Measurements from ENCODE around the gene ADORA2A.

The ADORA2A gene

GRCh38 chr22:24414984-24415945 lies 12.1 kb upstream of the ADORA2A start:
- TF ChIP-seq NFIC (IDR thresholded peaks at IDR 0.05) (no peak), YY1 (IDR thresholded peaks at IDR 0.05; ENCODE audit: low read depth) (no peak), FOXM1 (IDR thresholded peaks at IDR 0.05; ENCODE audit: borderline replicate concordance, low read depth) (no peak), RAD21 (IDR thresholded peaks at IDR 0.05; ENCODE audit: low read depth) (no peak), CEBPB (IDR thresholded peaks at IDR 0.05) (no peak), EP300 (IDR thresholded peaks at IDR 0.05; ENCODE audit: borderline replicate concordance) (no peak)
- TF ChIP-seq, protein P1, sequence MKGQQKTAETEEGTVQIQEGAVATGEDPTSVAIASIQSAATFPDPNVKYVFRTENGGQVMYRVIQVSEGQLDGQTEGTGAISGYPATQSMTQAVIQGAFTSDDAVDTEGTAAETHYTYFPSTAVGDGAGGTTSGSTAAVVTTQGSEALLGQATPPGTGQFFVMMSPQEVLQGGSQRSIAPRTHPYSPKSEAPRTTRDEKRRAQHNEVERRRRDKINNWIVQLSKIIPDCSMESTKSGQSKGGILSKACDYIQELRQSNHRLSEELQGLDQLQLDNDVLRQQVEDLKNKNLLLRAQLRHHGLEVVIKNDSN (IDR thresholded peaks at IDR 0.05) = no peak
- TF ChIP-seq, protein P2, sequence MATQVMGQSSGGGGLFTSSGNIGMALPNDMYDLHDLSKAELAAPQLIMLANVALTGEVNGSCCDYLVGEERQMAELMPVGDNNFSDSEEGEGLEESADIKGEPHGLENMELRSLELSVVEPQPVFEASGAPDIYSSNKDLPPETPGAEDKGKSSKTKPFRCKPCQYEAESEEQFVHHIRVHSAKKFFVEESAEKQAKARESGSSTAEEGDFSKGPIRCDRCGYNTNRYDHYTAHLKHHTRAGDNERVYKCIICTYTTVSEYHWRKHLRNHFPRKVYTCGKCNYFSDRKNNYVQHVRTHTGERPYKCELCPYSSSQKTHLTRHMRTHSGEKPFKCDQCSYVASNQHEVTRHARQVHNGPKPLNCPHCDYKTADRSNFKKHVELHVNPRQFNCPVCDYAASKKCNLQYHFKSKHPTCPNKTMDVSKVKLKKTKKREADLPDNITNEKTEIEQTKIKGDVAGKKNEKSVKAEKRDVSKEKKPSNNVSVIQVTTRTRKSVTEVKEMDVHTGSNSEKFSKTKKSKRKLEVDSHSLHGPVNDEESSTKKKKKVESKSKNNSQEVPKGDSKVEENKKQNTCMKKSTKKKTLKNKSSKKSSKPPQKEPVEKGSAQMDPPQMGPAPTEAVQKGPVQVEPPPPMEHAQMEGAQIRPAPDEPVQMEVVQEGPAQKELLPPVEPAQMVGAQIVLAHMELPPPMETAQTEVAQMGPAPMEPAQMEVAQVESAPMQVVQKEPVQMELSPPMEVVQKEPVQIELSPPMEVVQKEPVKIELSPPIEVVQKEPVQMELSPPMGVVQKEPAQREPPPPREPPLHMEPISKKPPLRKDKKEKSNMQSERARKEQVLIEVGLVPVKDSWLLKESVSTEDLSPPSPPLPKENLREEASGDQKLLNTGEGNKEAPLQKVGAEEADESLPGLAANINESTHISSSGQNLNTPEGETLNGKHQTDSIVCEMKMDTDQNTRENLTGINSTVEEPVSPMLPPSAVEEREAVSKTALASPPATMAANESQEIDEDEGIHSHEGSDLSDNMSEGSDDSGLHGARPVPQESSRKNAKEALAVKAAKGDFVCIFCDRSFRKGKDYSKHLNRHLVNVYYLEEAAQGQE (IDR thresholded peaks at IDR 0.05; ENCODE audit: low read depth) = no peak

DNA sequence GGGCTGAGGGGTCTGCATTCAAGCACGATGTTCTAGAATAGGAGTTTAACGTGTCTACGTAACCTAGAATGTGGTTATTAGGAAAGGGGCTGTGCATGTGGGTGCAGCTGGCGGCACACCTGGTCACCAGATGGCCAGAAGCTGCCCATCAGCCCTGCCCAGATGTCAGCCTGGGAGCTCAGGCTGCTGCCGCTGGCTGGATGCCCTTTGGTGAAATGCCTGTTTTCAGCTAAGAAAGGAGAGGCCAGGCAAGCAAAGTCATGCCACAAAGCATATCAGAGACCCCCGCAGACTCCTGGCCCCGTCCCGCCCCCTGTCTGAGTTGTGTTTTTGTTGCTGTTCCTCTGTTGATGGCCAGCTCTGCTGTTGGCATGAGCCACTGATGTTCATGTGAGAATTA lies 11.3 kb upstream of the ADORA2A start:
- TF ChIP-seq CREB1 (IDR thresholded peaks at IDR 0.05; ENCODE audit: low read depth) = no peak
- TF ChIP-seq NFIC (IDR thresholded peaks at IDR 0.05) = no peak
- TF ChIP-seq FOXM1 (IDR thresholded peaks at IDR 0.05; ENCODE audit: borderline replicate concordance, low read depth) = no peak
- no peak for TF ChIP-seq TAF1 (IDR thresholded peaks at IDR 0.05; ENCODE audit: low read depth)

GRCh38 chr22:24416611-24417010 lies 10.8 kb upstream of the ADORA2A start:
- TF ChIP-seq YY1 (IDR thresholded peaks at IDR 0.05; ENCODE audit: low read depth) (no peak), EP300 (IDR thresholded peaks at IDR 0.05; ENCODE audit: borderline replicate concordance) (no peak), NFIC (IDR thresholded peaks at IDR 0.05) (no peak), TCF12 (IDR thresholded peaks at IDR 0.05; ENCODE audit: low read depth) (no peak), TAF1 (IDR thresholded peaks at IDR 0.05; ENCODE audit: low read depth) (no peak), FOXM1 (IDR thresholded peaks at IDR 0.05; ENCODE audit: borderline replicate concordance, low read depth) (no peak), CREB1 (IDR thresholded peaks at IDR 0.05; ENCODE audit: low read depth) (no peak), TEAD4 (IDR thresholded peaks at IDR 0.05) (no peak), RAD21 (IDR thresholded peaks at IDR 0.05; ENCODE audit: low read depth) (no peak), CEBPB (IDR thresholded peaks at IDR 0.05) (no peak), ZBTB7A (IDR thresholded peaks at IDR 0.05; ENCODE audit: low read depth) (no peak)
- TF ChIP-seq, protein P3, sequence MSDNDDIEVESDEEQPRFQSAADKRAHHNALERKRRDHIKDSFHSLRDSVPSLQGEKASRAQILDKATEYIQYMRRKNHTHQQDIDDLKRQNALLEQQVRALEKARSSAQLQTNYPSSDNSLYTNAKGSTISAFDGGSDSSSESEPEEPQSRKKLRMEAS (IDR thresholded peaks at IDR 0.05) = no peak
- TF ChIP-seq, protein P2 (IDR thresholded peaks at IDR 0.05; ENCODE audit: low read depth) = no peak
- TF ChIP-seq, protein P1 (IDR thresholded peaks at IDR 0.05) = no peak

DNA sequence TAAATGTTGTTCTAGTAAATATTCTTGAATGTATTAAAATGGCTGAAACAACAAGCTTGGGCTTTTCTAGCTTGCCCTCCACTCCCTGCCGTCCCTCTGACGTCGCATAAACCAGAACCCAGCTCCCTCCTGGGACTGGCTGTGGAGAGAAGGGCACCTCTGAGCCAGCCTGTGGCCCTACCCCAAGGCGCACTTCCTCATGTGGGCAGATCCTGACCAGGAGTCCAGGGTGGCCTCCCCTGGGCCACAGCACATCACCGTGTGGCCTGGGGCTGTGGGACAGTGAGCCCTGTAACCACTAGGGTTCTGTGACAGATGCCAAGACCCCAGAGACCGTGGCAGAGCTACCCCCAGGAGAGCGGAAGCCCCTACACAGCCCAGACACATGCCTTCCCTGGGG lies 10.2 kb upstream of the ADORA2A start:
- TF ChIP-seq CEBPB (IDR thresholded peaks at IDR 0.05) (no peak), RAD21 (IDR thresholded peaks at IDR 0.05; ENCODE audit: low read depth) (no peak), EP300 (IDR thresholded peaks at IDR 0.05; ENCODE audit: borderline replicate concordance) (no peak), ZBTB7A (IDR thresholded peaks at IDR 0.05; ENCODE audit: low read depth) (no peak), CREB1 (IDR thresholded peaks at IDR 0.05; ENCODE audit: low read depth) (no peak), YY1 (IDR thresholded peaks at IDR 0.05; ENCODE audit: low read depth) (no peak), NFIC (IDR thresholded peaks at IDR 0.05) (no peak), TEAD4 (IDR thresholded peaks at IDR 0.05) (no peak)
- TF ChIP-seq, protein P1 (IDR thresholded peaks at IDR 0.05) = no peak
- TF ChIP-seq, protein P3 (IDR thresholded peaks at IDR 0.05) = no peak

GRCh38 chr22:24417901-24418641 lies 9.3 kb upstream of the ADORA2A start:
- TF ChIP-seq, protein P2 (IDR thresholded peaks at IDR 0.05; ENCODE audit: low read depth) = no peak
- TF ChIP-seq TCF12 (IDR thresholded peaks at IDR 0.05; ENCODE audit: low read depth) = no peak
